HepG2 (cell line): ENCODE results near the gene RNF213. TPM values are rescaled to one million over a fixed set of nuclear protein-coding genes. Genes with fewer than 3 reads are reported as not detected.
A peak's percentile ranks its signal among the peaks of the same experiment; 100 is the strongest.

Experiments
- AKAP8 ChIP-seq: sonication (generic); formaldehyde crosslinking; IDR thresholded peaks from 2 replicates; pipeline ENCODE4 v1.5.1; 2020; ENCODE audit warnings: mild to moderate bottlenecking, missing genetic modification reagents
- ARID3A ChIP-seq: IDR thresholded peaks from 2 replicates; pipeline ENCODE4 v1.6.1; 2012; ENCODE audit warnings: low read depth, low read length, improper control_type of control experiment
- GPN1 ChIP-seq: sonication (generic); formaldehyde crosslinking; IDR thresholded peaks from 2 replicates; pipeline ENCODE4 v1.5.1; 2020; ENCODE audit warnings: missing genetic modification reagents, borderline replicate concordance
- MYNN ChIP-seq: sonication (generic); formaldehyde crosslinking; IDR thresholded peaks from 2 replicates; pipeline ENCODE4 v1.4.0; 2020; ENCODE audit warnings: mild to moderate bottlenecking, low read depth, missing genetic modification reagents
- NFE2 ChIP-seq: sonication (generic); formaldehyde crosslinking; IDR thresholded peaks from 2 replicates; pipeline ENCODE4 v1.4.0; 2020; ENCODE audit warnings: missing genetic modification reagents
- NFKBIZ ChIP-seq: IDR thresholded peaks from 2 replicates; pipeline ENCODE4 v1.6.1; 2018; ENCODE audit warnings: missing genetic modification reagents, missing compliant biosample characterization
- RFX3 ChIP-seq: IDR thresholded peaks from 2 replicates; pipeline ENCODE4 v1.6.1; 2016; ENCODE audit warnings: missing biosample characterization, missing genetic modification reagents
- SSRP1 ChIP-seq: IDR thresholded peaks from 2 replicates; pipeline ENCODE4 v1.6.1; 2016; ENCODE audit warnings: control low read depth
- TMF1 ChIP-seq: sonication (generic); formaldehyde crosslinking; IDR thresholded peaks from 2 replicates; pipeline ENCODE4 v1.8.1; 2022; ENCODE audit warnings: low read depth, missing genetic modification reagents
- ZBTB1 ChIP-seq: sonication (generic); formaldehyde crosslinking; IDR thresholded peaks from 2 replicates; pipeline ENCODE4 v1.4.0; 2020; ENCODE audit warnings: missing genetic modification reagents, borderline replicate concordance
- ZBTB40 ChIP-seq, 2 experiments: fragments of 450-650 bp in 1 of 2; sonication (generic) in 1 of 2; formaldehyde crosslinking in 1 of 2; IDR thresholded peaks; 2 replicates each; pipeline versions ENCODE4 v1.6.1 to v1.8.0; 2016 to 2022; ENCODE audit warnings: antibody characterized with exemption in 1 of 2, mild to moderate bottlenecking in 1 of 2, missing genetic modification reagents in 1 of 2
- ZNF33B ChIP-seq: sonication (generic); formaldehyde crosslinking; IDR thresholded peaks from 2 replicates; pipeline ENCODE4 v1.5.1; 2020; ENCODE audit warnings: mild to moderate bottlenecking, missing genetic modification reagents
- ZNF761 ChIP-seq: sonication (generic); formaldehyde crosslinking; conservative IDR thresholded peaks from 2 replicates; pipeline ENCODE4 v1.4.0; 2020; ENCODE audit warnings: mild to moderate bottlenecking, missing genetic modification reagents
- ZSCAN20 ChIP-seq: sonication (generic); formaldehyde crosslinking; IDR thresholded peaks from 2 replicates; pipeline ENCODE4 v1.4.0; 2020; ENCODE audit warnings: missing genetic modification reagents, mild to moderate bottlenecking, borderline replicate concordance
- ZSCAN21 ChIP-seq: sonication (generic); formaldehyde crosslinking; IDR thresholded peaks from 2 replicates; pipeline ENCODE4 v1.8.0; 2022; ENCODE audit warnings: mild to moderate bottlenecking, missing genetic modification reagents, moderate library complexity, borderline replicate concordance
- ZSCAN31 ChIP-seq: sonication (generic); formaldehyde crosslinking; IDR thresholded peaks from 2 replicates; pipeline ENCODE4 v1.5.0; 2020; ENCODE audit warnings: low read depth, mild to moderate bottlenecking, missing genetic modification reagents
- polyA plus RNA-seq, 8 experiments: library from polyadenylated mRNA; depleted of rRNA in 3 of 8; stranded (reverse) in 7 of 8; unstranded in 1 of 8; fragments of >200 nt; fragmentation: Illumina TruSeq in 4 of 8; extraction: Trizol in 4 of 8; gene quantifications; 2 replicates each; pipeline versions ENCODE4 v1.2.1 to v1.2.3, GENCODE V29; 2011 to 2016; ENCODE audit warnings: low read depth in 4 of 8, missing spikeins in 1 of 8, mixed read lengths in 1 of 8; ENCODE audit not compliant: insufficient read depth in 1 of 8
- total RNA-seq, 5 experiments: library from RNA; depleted of rRNA; stranded (reverse); fragments of >200 nt; fragmentation: Illumina TruSeq; extraction: Trizol; gene quantifications; 2 replicates each; pipeline ENCODE4 v1.2.3, GENCODE V29; 2016; ENCODE audit warnings: low read depth in 1 of 5

Gene RNF213
- total and polyA plus RNA-seq, 2 of the 13 experiments (the other 11 are each of a cell fraction or from before 2014, with no cell fraction given): 38.6 to 38.7 TPM

GRCh38 chr17:80261159-80261894 lies 675 bp downstream of the RNF213 start (continued):
- no peak for TF ChIP-seq GPN1 (CRISPR knock-in tag)
- no peak for TF ChIP-seq MYNN (CRISPR knock-in tag)
- peak; percentile 60; the same call in 1 of the 2 replicates for TF ChIP-seq ZNF33B (CRISPR knock-in tag)
- TF ChIP-seq ZSCAN21: peak; percentile 54; the same call in 1 of the 2 replicates
- peak; percentile 63; the same call in 1 of the 2 replicates for TF ChIP-seq TMF1 (CRISPR knock-in tag)
- peak; percentile 97 for TF ChIP-seq SSRP1 (CRISPR knock-in tag)
- peak; percentile 92; the same call in 1 of the 2 replicates for TF ChIP-seq ZSCAN20 (CRISPR knock-in tag)
- peak; percentile 74; the same call in 1 of the 2 replicates for TF ChIP-seq NFKBIZ (CRISPR knock-in tag)
- no peak for TF ChIP-seq NFE2 (CRISPR knock-in tag)
- no peak for TF ChIP-seq ZBTB40 (IDR thresholded peaks at IDR 0.05)
- TF ChIP-seq ZBTB40 (CRISPR knock-in tag; IDR thresholded peaks at IDR 0.05): peak; percentile 69; the same call in 1 of the 2 replicates
- TF ChIP-seq ZNF761 (CRISPR knock-in tag): peak; percentile 91; the same call in 1 of the 2 replicates
- TF ChIP-seq RFX3: no peak
- TF ChIP-seq ZBTB1 (CRISPR knock-in tag): peak; percentile 25; the same call in 1 of the 2 replicates
- peak; percentile 90 for TF ChIP-seq AKAP8
- 0 out of 2 replicates have a peak, but pooled peaks have one; percentile 14 for TF ChIP-seq ARID3A
- peak; percentile 83; the same call in 1 of the 2 replicates for TF ChIP-seq ZSCAN31
